ENCODE data around the gene VWA3B. TPM values are rescaled to one million over a fixed set of nuclear protein-coding genes. Genes with fewer than 3 reads are reported as not detected.
"Not testable (repeated sequence)": the region's sequence is repeated elsewhere in the genome, so short reads cannot be mapped to it uniquely, and the experiment has no call there.

The VWA3B gene
- total RNA-seq, 1 donor from 2014 or later, result not detected

DNA sequence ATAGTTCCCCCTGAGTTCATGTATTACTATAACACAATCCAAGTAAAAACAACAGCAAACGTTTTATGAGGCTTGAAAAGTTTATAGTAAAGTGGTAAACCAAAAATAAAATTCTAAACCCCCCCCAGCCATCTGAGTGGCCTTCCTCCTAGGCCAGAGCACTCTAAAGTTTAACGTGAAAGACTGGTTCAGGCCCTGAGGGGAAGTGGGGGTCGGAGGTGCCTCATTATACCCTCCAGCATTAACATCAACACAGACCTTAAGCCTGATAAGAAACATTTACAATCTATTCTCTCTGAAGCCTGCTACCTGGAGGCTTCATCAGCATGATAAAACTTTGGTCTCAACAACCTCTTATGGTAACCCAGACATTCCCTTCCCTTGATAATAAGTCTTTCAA, 230.2 kb downstream of the VWA3B start:
- DNase-seq (ENCODE audit: extremely low read depth, low read depth, low spot score), result no peak

DNA sequence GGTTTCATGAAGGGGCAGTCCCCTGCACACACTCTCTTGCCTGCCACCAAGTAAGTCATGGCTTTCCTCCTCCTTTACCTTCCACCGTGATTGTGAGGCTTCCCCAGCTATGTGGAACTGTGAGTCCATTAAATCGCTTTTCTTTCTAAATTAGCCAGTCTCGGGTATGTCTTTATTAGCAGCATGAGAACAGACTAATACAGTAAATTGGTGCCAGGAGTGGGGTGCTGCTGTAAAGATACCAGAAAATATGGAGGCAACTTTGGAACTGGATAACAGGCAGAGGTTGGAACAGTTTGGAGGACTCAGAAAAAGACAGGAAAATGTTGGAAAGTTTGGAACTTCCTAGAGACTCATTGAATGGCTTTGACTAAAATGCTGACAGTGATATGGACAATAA, 233.2 kb downstream of the VWA3B start:
- not testable (repeated sequence) for DNase-seq (ENCODE audit: extremely low read depth, low read depth, low spot score)

DNA sequence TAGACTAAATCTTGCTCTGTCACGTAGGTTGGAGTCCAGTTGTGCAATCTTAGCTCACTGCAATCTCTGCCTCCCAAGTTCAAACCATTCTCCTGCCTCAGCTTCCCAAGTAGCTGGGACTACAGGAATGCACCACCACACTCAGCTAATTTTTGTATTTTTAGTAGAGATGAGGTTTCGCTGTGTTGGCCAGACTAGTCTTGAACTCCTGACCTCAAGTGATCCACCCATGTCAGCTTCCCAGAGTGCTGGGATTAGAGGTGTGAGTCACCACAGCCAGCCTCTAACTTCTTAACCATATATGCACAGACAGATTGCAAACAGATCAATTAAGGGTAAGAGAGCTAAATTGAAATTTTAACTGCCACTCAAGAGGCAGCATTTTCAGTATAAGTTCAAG, 237.2 kb downstream of the VWA3B start:
- no peak for DNase-seq (ENCODE audit: extremely low read depth, low read depth, low spot score)

DNA sequence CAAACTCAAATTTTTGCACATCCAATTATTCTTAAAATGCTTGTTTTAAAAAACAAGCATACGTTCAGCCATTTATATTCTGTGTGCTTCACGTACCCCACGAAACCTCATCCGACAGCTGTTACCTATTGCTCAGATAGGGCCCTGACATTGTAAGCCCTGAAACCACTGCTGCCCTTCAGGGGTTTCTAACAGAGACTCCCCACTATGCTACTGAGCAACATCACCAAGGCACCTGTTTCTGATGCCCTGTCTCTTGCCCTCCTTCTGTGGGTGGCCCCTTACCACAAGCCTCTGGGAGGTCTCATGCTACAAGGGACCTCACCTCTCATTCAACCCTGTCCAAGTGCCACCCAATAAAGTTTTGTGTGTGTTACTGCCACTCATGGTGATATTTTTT, 240.8 kb downstream of the VWA3B start:
- no peak for DNase-seq (ENCODE audit: extremely low read depth, low read depth, low spot score)

DNA sequence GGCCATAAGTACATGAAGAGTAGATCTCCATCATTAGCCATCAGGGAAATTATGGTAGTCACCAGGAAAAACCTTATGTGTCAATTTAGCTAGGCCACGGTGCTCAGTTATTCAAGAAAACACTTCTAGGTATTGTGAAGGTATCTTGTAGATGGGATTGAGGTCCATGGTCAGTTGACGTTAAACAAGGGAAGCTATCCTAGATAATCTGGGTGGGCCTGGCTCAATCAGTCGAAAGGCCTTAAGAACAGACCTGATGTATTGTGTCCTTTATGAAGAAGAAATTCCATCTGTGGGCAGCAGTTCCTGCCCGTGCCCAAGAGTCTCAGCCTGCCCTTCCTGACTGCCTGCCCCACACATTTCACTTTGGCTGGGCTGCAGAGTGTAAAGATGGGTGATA, 242.6 kb downstream of the VWA3B start:
- no peak for DNase-seq (ENCODE audit: extremely low read depth, low read depth, low spot score)

DNA sequence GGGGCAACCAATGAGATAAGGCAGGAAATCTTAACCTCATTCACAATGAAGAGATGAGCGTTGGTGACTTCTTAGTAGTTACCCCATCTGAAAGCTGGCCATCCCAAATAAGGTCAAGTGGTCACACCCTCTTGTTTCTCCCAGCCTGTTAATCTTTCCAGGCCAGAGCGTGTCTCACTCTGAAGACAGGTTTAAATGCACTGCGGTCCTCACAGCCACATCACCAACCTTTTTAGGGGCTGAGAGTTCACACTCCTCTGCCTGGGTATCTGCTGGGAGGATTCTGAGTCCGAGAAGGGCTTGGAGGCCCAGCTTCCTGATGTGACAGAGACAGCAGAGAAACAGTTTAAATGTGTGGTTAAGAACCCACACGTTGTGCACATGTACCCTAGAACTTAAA, 246.0 kb downstream of the VWA3B start:
- DNase-seq (ENCODE audit: extremely low read depth, low read depth, low spot score), result no peak

DNA sequence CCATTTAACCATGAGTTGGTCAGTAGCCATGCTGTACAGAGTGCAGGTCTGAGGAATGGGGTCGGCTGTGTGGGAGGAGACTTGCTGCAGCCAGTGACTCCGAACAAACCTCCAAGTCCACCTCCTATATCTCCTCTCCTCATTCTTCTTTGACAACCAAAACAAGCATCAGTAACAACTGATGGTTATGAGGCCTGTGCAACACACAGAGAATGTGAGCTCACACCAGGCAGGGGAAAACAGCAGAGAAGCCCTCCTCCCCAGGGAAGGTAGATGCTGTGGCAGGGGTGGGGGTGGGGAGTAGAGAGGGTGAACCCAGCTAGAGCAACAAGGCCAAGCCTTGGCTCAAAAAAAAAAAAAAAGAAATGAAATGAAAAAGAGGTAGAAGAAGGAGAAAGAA, 247.0 kb downstream of the VWA3B start:
- no peak for DNase-seq (ENCODE audit: extremely low read depth, low read depth, low spot score)

DNA sequence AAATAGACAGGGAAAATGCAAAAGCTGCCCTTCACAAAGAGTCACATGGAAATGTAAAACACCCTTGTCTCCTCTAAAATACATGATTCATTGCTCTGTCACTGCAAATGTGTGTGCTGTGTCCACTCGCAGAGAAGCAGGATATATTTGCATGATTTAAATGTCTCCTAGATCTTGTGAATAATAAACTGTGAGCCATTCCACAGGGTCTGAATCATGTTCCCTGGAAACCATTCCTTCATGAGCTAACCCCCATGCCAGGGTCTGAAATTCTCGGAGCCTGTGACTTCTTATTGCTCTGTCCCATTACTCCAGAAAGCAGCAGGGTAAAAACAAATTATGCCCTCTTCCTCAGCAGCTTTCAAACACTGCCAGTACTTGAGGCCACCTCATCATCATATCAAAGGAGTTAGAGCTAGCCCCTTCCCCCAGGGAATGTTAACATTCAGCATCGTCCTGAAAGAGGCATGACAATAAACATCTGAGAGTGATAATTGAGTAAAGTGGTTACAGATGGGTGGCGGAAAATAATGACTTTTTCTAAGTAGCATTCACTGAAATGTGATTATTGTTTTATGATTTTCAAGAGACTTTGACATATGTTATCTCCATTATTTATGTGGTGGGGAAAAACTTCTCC, 247.6 kb downstream of the VWA3B start:
- DNase-seq (ENCODE audit: extremely low read depth, low read depth, low spot score), result no peak

DNA sequence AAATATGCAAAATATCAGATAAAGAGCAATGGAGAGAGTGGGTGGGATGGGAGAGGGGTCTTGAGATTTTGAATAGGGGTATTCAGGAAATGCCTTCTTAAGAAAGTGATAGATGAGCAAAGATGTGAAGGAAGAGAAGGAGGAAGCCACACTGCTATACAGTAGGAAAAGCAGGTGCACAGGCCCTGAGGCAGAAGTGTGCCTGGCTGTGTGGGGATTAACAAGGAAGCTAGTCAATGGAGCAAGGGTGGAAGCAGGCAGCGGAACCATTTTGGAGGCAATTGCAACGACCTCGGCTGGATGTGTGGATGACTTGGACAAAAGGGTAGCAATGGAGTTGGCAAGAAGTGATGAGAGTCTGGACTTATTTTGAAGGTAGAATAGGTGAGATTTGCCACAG, 248.3 kb downstream of the VWA3B start:
- no peak for DNase-seq (ENCODE audit: extremely low read depth, low read depth, low spot score)

DNA sequence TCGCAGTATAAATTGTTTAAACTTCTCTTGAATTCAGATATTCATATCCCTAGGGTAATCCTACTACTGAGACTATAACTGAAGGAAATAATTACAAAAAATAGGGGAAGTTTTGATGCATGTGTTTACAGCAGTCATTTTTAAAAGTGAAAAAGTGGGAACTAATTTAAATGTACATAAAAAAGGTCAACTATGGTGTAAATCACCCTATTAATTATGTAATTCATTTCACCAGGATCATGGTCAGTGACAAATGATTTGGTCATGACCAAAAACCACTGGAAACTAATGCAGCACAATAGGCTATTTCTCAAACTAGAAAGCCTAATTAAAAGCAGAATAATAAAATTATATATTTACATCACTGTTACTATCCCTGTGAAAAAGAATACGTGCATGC, 254.3 kb downstream of the VWA3B start:
- no peak for DNase-seq (ENCODE audit: extremely low read depth, low read depth, low spot score)

DNA sequence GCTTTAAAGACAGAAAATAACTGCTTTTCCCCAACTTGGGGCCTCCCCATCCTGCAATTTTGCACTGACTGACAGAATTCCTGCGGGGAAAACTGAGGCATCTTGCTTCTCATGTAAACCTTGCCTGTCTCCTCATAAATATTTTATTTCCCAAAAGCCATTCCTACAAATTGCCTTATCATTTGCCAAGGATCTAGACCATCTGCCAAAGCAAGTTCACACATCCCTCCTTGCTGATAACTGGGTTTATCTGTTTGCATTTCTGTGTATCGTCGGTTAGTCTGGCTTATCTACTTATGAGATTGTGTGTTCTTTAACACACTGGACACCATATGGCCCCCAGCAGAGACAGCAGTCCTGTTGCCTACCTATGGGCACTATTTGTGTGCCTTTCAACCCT, 256.3 kb downstream of the VWA3B start:
- no peak for DNase-seq (ENCODE audit: extremely low read depth, low read depth, low spot score)

DNA sequence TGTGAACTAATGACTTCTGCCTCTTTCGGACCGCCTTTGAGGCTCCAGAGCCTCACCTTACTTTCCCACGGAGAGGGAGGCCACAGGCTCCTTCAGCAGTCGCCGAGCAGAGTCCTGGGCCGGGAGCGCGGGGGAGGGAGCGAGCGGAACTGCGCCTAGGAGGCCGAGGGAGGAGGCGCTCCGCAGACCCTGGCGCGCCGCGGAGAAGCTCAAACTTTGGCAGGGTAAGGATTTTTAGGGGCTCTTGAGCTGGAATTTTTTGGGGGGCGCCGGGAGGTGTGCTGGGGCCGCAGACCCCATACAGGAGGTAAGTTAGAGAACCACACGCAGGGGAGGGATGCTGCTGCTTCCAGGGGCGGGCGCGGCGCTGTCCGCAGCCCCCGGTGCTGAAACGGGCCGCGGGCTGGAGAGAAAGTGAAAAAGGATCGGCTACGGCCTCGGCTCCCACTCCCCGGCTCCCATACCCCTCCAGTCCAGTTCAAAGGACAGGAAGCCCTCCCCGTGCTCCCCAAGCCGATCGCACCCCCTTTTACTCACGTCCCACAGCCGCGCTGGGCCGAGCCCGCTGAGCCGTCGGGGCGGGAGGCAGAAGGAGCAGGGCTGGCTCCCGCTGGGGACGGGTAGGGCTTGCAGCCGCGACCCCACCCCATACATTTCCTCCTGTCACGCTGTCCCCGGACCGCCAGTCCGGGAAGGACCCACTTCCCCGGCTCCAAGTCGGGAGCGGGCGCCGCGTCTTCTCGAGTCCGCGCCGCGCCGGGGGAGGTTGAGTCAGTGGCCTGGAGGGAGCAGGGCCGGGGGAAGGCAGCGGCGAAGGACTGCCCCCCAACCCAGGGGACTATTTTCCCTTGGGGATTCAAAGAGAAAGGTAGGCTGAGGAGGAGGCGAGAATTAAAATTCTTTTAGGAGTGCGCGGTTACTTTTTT, 259.6 kb downstream of the VWA3B start, which contains the start of gene CNGA3:
CNGA3 (plus strand) TSS at position 146 of the 926 bp plus-strand sequence. CDS start 23,520 bp downstream, outside the sequence.
- DNase-seq (ENCODE audit: extremely low read depth, low read depth, low spot score), result no peak

DNA sequence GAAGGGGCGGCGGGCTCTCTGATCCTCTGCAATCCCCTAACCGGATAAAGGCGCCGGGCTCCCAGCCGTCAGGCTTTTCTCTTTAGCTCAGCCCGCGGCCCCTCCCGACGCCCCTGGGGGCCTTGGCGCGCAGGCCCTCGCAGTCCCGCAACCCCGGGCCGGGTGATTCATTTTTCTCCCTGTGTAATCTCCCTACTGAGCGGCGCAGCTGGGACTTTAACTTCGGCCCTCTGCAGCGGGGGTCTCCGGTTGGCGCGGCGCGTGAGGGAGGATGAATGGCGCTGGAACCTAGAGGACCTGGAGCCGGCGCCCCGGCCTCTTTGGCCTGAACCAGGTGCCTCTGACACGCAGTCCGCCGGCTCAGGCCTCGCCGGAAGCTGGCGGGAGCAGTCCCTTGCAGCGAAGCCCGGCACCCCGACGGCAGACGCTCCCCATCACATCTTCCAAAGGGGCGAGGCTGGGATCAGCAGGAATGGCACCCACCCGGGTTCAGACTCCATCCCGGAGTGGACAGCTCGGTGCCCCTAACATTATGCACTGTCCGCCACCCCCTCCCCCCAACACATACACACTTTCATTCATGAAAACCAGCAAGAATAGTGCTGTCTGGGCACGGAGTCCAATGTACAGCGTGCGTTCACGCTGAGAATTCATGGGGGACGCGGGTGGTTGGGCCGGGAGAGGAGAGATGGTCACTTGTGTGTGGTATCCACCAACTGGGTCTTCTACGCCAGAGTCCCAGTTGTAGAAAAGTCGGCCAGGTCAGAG, 260.5 kb downstream of the VWA3B start:
- no peak for DNase-seq (ENCODE audit: extremely low read depth, low read depth, low spot score)

DNA sequence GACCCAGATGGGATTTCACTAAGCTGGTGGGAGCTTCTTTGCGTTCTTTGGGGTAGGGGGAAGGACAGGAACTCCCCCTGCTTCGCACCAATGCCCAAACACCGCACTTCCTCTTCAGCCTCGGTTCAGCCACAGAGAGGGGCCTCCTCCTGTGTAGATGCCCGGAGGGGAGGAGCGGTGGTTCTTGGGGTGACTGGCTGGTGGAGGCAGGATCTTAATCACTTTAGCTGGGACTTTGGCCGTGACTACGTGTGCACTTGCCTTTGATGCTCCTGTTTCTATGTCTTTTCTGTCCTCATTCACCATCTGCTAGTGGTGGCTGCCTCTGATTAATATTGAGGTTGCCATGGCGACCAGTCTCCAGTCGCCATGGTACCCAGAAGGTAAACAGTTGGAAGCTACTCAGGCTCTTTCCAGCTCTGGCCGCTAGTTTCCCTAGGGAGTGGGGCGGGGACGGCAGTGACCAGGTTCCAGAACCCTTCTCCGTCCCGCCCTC, 261.1 kb downstream of the VWA3B start:
- DNase-seq (ENCODE audit: extremely low read depth, low read depth, low spot score), result no peak

DNA sequence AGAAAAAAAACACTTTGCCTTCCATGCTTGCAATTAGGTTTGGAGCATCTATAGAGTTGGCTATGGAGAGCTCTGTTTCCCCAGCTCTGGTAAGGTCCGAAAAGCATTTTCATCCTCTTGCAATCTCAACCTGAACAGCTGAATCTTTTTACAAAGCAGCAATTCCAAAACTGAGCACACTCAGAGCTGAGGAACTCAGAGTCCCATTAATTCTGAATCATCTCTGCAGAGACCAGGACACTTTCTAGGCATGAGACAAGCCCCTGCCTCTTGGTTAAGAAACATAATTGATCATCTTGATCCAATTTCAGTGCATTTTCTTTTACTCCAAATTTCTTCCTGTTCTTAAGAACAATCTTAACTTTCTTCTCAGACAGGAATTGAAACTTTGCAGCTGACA, 263.4 kb downstream of the VWA3B start:
- no peak for DNase-seq (ENCODE audit: extremely low read depth, low read depth, low spot score)

DNA sequence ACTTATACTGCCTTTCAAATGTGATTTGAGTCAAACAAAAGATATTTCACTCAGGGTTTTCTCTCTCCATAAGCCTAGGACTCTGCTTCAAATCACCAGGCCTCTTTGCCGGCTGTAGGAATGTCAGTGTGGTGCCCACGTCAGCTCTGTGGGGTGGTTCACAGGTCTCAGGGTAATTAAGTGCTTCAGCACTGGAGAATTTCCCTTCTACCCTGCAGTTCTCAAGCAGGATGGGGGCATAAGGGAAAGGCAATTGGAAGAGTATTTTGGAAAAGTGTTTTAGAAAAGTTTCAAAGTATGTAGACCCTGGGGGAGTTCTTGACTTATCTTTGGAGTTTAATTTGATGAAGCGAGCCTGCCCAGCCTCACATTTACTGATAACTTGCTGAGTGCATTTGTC, 268.9 kb downstream of the VWA3B start:
- no peak for DNase-seq (ENCODE audit: extremely low read depth, low read depth, low spot score)

DNA sequence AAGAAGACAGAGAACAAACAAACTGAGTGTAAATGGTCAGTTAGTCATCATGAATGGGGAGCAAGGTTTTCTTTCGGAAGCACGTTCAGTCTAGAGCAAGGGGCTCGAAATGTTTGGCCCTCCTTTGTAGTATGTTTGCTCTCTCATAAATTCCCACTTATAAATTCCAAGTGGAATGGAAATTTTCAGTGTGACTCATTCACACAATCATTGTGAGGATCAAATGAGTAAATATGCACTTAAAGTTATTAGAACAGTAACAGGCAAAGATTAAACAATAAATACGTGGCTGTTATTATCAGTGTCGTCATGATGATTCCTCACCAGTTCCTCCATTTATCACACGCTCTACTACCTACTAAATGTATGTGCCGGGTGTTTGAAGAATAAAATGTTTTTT, 269.8 kb downstream of the VWA3B start:
- DNase-seq (ENCODE audit: extremely low read depth, low read depth, low spot score), result no peak

DNA sequence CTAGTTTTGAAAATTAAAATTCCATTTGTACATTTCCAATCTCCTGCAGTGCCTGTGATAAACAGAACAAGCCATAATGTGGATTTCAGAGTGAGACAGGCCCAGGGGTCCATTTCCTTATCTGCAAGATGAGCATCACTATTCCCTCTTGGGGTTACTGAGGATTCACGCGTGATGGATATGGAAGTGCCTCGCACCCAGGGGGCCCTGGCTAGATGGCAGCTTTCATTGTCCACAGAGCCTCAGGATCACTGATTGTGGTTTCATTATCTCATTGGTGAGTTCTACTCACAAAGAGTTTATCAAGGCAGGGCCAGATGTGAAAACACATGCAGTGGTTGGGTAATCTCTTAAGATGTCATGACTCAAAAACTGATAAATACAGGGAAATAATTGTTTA, 270.9 kb downstream of the VWA3B start:
- DNase-seq (ENCODE audit: extremely low read depth, low read depth, low spot score), result no peak

DNA sequence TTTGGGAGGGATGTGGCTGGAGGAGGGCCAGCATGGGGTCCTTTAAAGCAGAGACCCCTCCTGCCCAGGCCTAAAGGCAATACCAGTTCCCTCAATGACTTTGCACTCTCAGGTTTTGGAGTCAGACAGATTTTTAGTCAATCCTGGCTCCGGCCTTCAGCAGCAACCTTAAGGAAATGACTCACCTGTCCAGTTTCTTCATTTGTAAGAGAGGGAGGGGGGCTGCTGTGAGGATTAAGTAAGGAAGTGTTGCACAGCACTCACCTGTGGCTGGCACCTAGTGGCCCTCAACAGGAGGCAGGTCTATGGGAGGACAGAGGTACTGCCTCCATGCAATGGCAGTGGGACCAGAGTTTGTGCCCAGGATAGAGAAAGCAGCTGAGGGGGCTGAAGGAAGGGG, 273.0 kb downstream of the VWA3B start:
- no peak for DNase-seq (ENCODE audit: extremely low read depth, low read depth, low spot score)
